Stimulated activated CD4-positive, alpha-beta T cell treated with anti-CD3 and anti-CD28 coated beads, TNF-alpha, amount 100 ng/mL, for 4 hours (primary cell): ENCODE results near the gene KCTD16.

Source experiments
- DNase-seq, 3 experiments: peaks; one replicate each; pipeline ENCODE4 v3.0.0-alpha.2; 2020; ENCODE audit warnings: low read depth in 3 of 3

The KCTD16 gene

GRCh38 chr5:144284931-144285502, 114.3 kb downstream of the KCTD16 start:
- no peak for DNase-seq

DNA sequence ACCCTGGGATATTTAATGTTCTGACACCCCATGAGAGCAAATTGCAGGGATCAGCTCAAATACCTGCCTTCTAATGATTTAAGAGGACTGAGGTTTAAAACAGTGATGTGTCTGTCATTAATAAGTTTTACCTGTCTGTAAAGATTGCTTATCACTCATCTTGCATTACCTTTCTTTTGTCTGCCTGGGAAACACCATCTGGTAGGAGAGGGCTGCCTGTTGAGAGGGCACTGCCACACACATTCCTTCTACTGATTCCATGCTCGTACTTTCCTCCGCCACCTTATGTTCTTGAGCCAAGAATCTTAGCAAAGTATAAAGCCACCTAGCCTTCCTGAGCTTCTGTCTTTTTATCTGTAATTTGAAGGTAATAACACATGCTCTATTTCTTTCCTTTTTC, 118.6 kb downstream of the KCTD16 start:
- DNase-seq, result no peak

- DNase-seq, result no peak
Measured at GRCh38 chr5:144292029-144292428, 121.4 kb downstream of the KCTD16 start.

- DNase-seq, result no peak
Measured at GRCh38 chr5:144295284-144295683, 124.6 kb downstream of the KCTD16 start.

- no peak for DNase-seq
Measured at GRCh38 chr5:144297081-144297480, 126.4 kb downstream of the KCTD16 start.

DNA sequence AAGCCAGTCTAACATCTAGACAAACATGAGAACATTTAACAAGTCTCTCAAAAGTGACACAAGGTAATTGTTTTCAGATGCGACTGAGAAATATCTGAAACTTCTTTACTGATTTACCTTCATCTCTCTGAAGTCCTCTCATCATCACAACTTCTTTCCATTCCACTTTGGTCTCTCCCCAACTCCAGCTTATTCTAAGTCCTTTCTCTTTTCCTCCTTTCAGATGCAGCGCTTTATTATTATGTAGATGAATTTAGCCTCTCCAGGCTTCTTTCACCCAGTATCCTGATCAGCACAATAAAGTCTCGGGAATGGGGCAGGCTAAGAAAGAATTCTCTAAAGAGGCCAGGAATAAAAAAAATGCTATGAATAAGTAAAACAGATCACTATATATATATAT, 128.0 kb downstream of the KCTD16 start:
- DNase-seq, result no peak

GRCh38 chr5:144304688-144305087, 134.0 kb downstream of the KCTD16 start:
- no peak for DNase-seq

GRCh38 chr5:144307736-144308135, 137.1 kb downstream of the KCTD16 start:
- DNase-seq, result no peak

DNA sequence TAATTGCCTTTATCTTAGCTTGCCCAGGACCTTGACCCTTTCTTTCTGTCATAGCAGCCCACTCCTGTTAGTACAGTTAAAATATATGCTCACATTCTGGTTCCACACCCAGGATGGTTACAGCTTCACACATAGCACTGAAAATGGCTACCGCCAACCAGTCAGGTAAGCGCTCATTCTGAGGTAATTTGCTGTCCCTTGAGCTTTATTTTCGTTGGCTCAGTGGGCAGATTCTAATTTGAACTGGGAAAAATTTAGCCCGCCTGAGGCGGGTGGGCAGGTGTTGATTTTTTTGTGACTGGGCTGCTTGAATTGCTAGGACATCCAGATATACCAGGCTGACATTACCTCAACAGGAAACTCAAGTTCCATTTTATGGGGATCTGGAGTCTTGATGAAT, 137.5 kb downstream of the KCTD16 start:
- DNase-seq, result no peak

DNA sequence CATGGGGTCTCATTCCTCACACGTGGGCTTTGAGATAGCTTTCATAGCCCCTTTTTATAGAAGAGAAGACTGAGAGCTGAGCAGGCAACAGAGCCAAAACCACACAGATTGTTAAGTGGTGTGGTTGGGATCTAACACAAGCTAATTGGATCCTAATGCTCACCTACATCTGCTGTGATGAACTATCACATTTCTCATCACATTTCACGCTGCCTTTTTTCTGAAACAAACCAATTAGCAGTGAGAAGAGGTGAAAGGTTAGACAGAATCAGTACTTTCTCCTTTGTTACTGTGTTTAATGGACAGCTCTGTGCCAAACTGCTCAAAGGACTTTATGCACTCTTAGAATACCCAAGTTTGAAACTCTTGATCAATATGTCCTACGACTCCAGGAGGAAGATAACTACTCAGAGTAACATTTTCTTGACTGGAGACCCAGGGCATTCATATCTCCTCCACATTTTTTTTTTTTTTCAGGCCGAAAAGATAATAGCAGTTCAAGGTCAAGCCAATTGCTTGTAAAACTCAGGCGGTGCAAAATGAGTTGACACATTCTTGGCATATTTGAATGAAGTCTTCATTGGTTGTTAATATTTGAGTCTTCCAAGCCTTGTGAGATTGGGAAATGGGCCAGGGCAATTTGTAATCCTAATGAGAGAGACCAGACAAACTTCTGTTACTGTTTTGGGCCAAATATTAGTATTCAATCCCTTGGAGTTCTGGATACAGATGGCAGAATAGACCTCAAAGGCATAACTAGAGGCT, 138.4 kb downstream of the KCTD16 start:
- DNase-seq, result no peak

DNA sequence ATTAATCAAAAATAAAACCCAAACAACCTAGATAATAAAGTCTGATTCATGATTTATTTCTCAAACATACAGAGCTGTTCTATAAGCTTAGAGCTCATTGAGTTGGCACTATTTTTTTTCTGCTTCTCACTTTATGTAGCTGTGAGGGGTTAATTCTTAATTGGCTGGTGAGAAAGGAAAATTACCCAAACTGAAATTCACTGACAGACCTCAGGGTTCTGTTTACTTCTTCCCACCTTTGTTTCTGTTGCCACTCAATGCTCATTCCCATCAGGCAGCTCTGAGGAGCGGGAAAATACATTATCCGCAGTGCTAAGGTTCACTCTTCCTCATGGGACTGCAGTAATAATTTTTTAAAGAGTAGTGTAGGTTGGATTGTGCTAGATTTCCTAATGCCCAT, 139.9 kb downstream of the KCTD16 start:
- DNase-seq, result no peak

DNA sequence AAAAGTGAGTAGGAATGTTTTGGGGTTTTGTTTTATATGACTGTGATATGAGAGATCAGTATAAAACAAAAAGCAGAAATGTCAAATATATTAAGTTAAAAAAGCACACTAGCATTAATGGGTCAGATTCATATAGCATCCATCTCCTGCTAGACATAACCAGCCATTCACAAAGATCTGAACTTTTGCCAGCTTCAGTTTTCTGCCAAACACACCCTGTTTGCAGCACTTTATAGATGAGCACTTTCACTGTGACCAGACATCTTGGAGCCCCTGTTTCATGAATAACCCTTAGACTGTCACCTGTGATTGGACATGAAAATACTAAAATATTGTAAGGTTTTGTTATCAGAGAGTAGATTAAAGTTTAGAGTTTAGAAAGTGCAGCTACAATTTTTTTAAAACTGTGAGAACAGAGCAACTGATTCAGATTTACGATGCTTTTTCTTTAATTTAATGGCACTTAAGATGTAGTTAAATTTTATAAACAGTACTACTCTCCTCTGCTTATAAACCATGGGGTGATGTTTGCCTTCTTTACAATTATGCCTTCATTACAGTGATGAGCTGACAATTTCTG, 142.6 kb downstream of the KCTD16 start:
- no peak for DNase-seq

DNA sequence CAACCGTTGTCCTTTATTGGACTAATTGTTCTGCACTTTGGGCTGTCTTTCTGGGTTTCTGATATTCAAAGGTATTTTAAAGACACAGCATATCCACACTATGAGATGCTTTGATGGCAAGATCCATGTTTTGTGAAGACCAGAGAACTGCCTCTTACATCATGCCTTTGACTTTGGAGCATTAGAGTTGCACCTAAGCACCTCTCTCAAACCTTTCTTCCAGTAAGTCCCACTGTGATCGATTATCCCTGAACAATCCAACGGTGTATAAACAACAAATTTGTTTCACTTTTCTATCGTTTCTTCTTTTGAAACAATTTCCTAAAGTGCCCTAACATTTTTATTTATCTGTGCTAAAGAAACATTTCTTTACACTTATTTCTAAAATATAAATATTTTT, 144.4 kb downstream of the KCTD16 start:
- no peak for DNase-seq

DNA sequence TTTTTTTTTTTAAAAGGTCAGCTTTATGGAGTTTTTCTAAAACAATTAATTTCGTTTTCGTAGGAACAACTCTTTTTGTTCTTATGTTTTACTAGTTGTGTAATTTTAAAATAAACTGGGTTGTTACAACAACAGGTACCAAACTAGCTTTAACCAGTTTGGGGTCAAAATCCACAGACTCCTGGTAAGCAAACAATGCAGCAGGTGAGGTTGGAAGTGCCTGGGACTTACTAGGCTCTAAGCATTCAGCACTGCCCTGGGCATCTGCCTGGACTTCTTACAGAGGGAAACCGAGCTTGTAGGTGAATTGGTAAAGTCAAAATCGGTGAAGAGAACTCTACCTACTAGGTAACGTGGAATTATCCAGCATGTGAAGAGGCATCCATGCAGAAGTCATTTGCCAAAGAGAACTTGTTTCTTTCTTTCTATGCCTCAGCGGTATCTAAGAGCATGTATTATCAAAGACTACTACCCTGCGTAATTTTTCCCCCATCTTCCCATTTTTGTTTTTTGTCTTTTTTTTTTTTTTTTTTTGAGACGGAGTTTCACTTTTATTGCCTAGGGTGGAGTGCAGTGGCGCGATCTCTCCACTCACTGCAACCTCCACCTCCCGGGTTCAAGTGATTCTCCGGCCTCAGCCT, 145.4 kb downstream of the KCTD16 start:
- no peak for DNase-seq

DNA sequence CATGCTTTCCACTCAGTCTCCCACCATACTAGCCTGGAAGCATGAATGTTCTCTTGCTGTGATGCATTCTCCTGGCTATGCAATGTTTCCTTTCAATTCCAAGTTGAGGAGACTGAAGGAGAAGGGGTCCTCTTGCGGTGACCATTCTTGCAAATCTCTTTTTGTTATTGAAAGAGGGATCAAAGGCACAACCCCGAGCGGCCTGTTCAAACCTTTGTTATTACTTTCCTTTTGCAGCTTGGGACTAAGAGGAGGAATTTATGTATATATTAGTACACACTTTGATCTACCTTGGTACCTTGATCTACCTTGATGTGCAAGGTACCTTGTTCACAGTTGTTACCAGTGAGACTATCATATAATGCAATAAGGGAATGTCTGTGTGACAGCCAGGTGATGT, 147.3 kb downstream of the KCTD16 start:
- DNase-seq, result no peak

DNA sequence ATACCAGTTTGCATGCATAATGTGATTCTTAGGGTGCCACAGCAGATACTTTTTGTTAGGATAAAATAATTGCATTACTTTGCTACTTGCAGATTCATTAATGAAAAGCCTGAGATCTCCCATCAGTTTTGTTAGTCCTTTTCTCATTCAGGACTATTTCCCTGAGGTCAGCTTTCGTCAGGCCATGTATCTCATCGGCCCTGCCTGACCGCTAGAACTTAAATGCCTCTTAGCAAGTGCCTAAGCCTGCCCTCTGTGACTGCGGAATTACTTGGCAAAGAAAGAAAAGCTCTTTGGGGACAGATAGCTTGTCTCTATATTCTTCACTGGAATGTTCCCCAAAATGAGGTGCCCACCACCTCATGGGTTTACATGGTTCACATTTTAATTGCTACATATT, 147.8 kb downstream of the KCTD16 start:
- no peak for DNase-seq

DNA sequence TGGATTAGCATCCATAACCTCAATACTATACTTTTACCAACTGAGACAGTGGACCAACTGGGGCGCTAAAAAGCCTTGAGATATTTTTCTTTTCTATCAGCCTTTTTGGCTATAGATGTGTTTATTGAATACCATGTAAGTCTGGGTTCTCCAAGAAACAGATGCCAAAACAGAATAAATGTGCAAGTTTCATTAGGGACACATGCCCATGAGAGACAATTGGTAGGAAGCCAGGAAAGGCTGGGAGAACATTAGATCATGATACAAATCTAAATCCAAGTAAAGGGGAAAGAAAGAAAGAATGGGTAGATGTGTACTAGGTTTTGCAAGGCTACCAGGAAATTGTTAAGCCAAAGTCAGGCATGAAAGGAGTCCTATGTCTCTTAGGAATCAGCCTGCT, 152.5 kb downstream of the KCTD16 start:
- no peak for DNase-seq

DNA sequence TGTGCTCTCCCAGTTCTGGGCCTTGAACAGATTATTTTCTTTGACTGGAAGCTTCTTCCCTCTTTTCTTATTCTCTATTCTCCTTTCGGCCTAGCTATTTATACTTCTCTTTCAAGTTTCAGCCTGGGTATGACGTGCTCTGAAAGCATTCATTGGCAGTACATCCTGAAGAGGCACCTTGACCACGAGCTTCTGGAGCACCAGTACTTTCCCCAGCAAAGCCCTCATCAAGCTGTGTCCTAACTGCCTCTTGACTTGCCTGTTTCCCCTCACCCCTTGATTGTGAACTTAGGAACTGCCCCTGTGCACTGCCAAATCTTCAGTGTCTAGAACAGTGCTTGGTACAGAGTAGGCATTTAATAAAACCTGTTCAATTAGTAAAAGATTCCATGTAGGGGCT, 154.9 kb downstream of the KCTD16 start:
- no peak for DNase-seq

GRCh38 chr5:144328494-144328893, 157.8 kb downstream of the KCTD16 start:
- no peak for DNase-seq

DNA sequence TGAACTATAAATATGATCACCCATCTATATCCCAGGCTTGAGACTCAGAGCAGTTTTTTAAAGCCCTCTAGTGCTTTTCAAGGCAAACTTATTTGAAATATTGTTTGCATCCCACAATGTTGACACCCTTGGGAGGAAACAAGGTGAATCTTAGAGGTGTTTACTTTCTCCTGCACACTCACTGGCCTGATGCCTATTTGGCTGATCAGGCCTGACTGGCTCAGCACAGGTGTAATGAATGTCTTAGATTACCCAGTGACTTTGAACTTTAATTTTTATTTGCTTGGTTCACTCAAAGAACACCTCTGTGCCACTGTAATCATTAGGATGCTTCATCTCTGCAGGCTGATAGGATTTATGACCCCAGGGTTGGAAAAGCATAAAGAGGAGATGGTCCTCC, 158.3 kb downstream of the KCTD16 start:
- DNase-seq, result no peak

- DNase-seq, result no peak
Measured at GRCh38 chr5:144329681-144330080, 159.0 kb downstream of the KCTD16 start.

DNA sequence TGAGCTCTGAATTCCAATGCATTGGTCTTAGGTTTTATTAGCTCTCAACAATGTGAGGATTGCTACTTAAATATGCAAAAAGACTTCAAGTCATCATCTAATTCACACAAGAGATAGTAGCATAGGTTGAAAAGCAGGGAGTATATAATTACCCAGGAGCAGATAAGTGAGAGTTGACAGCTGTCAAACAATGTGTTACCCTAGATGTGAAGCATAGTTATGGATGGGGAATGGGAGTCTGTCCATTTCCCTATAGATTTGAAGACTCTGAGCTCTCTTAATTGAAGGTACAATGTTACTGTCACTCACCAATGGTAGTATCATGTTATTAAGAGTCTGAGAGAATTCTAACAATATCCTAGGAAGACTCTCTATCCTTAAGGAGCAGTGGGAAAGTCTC, 160.7 kb downstream of the KCTD16 start:
- no peak for DNase-seq

DNA sequence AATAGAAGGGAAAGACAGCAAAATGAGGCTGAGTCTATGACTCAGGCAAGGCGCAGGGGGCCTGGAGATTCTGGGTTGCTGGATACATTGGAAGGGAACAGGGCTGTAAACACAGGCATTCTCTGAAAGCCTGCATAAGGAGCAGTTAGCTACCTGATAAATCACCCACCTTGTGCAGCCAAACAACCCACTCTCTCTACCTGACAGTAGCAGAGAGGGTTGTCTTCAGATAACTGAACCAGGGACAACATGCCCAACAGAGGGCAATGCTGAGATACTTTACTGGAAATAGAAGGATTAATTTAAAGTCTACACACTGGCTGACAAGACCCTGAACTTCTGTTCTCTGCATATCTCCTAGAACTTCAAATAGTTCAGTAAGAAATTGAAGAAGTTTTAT, 161.6 kb downstream of the KCTD16 start:
- DNase-seq, result no peak
